Ovary (tissue), 3 donors: ENCODE data around the gene KSR1.

Experiments used
- EP300 ChIP-seq: sonication (generic); formaldehyde crosslinking; IDR thresholded peaks from one replicate; pipeline ENCODE4 v1.6.1; 2017; ENCODE audit warnings: antibody characterized with exemption
- POLR2A ChIP-seq: fragments of 450-650 bp; IDR thresholded peaks from one replicate; pipeline ENCODE4 v1.6.1; 2017; ENCODE audit warnings: antibody characterized with exemption, mild to moderate bottlenecking, moderate library complexity
- TF ChIP-seq, protein P1 (sequence below), 3 donors: fragments of 450-650 bp in 2 of 3; fragments of 200-600 bp in 1 of 3; IDR thresholded peaks; one replicate each; pipeline versions ENCODE4 v1.5.1 to v1.8.0; 2016 to 2022; ENCODE audit warnings: antibody characterized with exemption in 3 of 3, mild to moderate bottlenecking in 1 of 3
- donor health status: DM: no; HTN: no; CAD: no.

- TF ChIP-seq POLR2A (no peak), EP300 (no peak)
- TF ChIP-seq, protein P1, sequence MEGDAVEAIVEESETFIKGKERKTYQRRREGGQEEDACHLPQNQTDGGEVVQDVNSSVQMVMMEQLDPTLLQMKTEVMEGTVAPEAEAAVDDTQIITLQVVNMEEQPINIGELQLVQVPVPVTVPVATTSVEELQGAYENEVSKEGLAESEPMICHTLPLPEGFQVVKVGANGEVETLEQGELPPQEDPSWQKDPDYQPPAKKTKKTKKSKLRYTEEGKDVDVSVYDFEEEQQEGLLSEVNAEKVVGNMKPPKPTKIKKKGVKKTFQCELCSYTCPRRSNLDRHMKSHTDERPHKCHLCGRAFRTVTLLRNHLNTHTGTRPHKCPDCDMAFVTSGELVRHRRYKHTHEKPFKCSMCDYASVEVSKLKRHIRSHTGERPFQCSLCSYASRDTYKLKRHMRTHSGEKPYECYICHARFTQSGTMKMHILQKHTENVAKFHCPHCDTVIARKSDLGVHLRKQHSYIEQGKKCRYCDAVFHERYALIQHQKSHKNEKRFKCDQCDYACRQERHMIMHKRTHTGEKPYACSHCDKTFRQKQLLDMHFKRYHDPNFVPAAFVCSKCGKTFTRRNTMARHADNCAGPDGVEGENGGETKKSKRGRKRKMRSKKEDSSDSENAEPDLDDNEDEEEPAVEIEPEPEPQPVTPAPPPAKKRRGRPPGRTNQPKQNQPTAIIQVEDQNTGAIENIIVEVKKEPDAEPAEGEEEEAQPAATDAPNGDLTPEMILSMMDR (IDR thresholded peaks at IDR 0.05): no peak
Measured at GRCh38 chr17:27419156-27419555, 37.1 kb upstream of the KSR1 start.
